H1 (cell line): ENCODE data around the gene CDS2. TPM values are rescaled to one million over a fixed set of nuclear protein-coding genes. Genes with fewer than 3 reads are reported as not detected.

Experiments used
- EGR1 ChIP-seq: IDR thresholded peaks from 2 replicates; pipeline ENCODE4 v1.6.1; 2011; ENCODE audit warnings: low read depth, low read length, borderline replicate concordance
- JUN ChIP-seq: IDR thresholded peaks from 2 replicates; pipeline ENCODE4 v1.6.1; 2011; ENCODE audit warnings: low read depth, mild to moderate bottlenecking, improper control_type of control experiment, low read length
- JUND ChIP-seq: IDR thresholded peaks from 2 replicates; pipeline ENCODE4 v1.6.1; 2011; ENCODE audit warnings: mild to moderate bottlenecking, improper control_type of control experiment, low read length
- NRF1 ChIP-seq: IDR thresholded peaks from 2 replicates; pipeline ENCODE4 v1.6.1; 2011; ENCODE audit warnings: mild to moderate bottlenecking, low read depth, low read length, improper control_type of control experiment
- POLR2AphosphoS5 ChIP-seq: IDR thresholded peaks from 2 replicates; pipeline ENCODE4 v1.6.1; 2011; ENCODE audit warnings: low read depth, low read length
- SIN3A ChIP-seq, 2 experiments: IDR thresholded peaks in 1 of 2; conservative IDR thresholded peaks in 1 of 2; 2 replicates each; pipeline ENCODE4 v1.6.1; 2011 to 2012; ENCODE audit warnings: low read length in 2 of 2, improper control_type of control experiment in 1 of 2, low read depth in 1 of 2, mild to moderate bottlenecking in 1 of 2
- SIRT6 ChIP-seq: IDR thresholded peaks from one replicate; pipeline ENCODE4 v1.7.1; 2012; ENCODE audit warnings: low read length, inconsistent platforms
- SP2 ChIP-seq: IDR thresholded peaks from 2 replicates; pipeline ENCODE4 v1.6.1; 2012; ENCODE audit warnings: mild to moderate bottlenecking, low read length, inconsistent platforms
- TAF1 ChIP-seq: IDR thresholded peaks from 2 replicates; pipeline ENCODE4 v1.6.1; 2011; ENCODE audit warnings: mild to moderate bottlenecking, low read depth, low read length
- polyA plus RNA-seq, 7 experiments: library from polyadenylated mRNA; depleted of rRNA in 3 of 7; stranded (reverse) in 5 of 7; unstranded in 2 of 7; fragments of >200 nt in 5 of 7; fragments of 200-250 nt in 2 of 7; gene quantifications; 1 replicate in 5 of 7; 2 replicates in 1 of 7; 4 replicates in 1 of 7; pipeline versions ENCODE4 v1.2.1 to v1.2.3, GENCODE V29; 2011 to 2013; ENCODE audit warnings: missing spikeins in 2 of 7, mixed read lengths in 2 of 7
- total RNA-seq: library from RNA; stranded (reverse); fragmentation: NEBNext Ultra II Directional; extraction: Animal tissue kit (Norgen Biotek cat#: 25700); gene quantifications from 2 replicates; pipeline ENCODE4 v1.2.1, GENCODE V29; 2021
- TF ChIP-seq, protein P1 (sequence below): fragments of 300-600 bp; sonication (generic); IDR thresholded peaks from 2 replicates; pipeline ENCODE4 v1.7.1; 2012; ENCODE audit warnings: low read length, moderate library complexity, mild to moderate bottlenecking, inconsistent platforms; ENCODE audit not compliant: insufficient replicate concordance

CDS2 gene
- total and polyA plus RNA-seq, 2 of the 8 experiments (the other 6 are each of a cell fraction or from before 2014, with no cell fraction given), result 54.0 to 56.2 TPM

GRCh38 chr20:5170341-5170740 is 43.5 kb downstream of the CDS2 start (continued):
- TF ChIP-seq, protein P1, sequence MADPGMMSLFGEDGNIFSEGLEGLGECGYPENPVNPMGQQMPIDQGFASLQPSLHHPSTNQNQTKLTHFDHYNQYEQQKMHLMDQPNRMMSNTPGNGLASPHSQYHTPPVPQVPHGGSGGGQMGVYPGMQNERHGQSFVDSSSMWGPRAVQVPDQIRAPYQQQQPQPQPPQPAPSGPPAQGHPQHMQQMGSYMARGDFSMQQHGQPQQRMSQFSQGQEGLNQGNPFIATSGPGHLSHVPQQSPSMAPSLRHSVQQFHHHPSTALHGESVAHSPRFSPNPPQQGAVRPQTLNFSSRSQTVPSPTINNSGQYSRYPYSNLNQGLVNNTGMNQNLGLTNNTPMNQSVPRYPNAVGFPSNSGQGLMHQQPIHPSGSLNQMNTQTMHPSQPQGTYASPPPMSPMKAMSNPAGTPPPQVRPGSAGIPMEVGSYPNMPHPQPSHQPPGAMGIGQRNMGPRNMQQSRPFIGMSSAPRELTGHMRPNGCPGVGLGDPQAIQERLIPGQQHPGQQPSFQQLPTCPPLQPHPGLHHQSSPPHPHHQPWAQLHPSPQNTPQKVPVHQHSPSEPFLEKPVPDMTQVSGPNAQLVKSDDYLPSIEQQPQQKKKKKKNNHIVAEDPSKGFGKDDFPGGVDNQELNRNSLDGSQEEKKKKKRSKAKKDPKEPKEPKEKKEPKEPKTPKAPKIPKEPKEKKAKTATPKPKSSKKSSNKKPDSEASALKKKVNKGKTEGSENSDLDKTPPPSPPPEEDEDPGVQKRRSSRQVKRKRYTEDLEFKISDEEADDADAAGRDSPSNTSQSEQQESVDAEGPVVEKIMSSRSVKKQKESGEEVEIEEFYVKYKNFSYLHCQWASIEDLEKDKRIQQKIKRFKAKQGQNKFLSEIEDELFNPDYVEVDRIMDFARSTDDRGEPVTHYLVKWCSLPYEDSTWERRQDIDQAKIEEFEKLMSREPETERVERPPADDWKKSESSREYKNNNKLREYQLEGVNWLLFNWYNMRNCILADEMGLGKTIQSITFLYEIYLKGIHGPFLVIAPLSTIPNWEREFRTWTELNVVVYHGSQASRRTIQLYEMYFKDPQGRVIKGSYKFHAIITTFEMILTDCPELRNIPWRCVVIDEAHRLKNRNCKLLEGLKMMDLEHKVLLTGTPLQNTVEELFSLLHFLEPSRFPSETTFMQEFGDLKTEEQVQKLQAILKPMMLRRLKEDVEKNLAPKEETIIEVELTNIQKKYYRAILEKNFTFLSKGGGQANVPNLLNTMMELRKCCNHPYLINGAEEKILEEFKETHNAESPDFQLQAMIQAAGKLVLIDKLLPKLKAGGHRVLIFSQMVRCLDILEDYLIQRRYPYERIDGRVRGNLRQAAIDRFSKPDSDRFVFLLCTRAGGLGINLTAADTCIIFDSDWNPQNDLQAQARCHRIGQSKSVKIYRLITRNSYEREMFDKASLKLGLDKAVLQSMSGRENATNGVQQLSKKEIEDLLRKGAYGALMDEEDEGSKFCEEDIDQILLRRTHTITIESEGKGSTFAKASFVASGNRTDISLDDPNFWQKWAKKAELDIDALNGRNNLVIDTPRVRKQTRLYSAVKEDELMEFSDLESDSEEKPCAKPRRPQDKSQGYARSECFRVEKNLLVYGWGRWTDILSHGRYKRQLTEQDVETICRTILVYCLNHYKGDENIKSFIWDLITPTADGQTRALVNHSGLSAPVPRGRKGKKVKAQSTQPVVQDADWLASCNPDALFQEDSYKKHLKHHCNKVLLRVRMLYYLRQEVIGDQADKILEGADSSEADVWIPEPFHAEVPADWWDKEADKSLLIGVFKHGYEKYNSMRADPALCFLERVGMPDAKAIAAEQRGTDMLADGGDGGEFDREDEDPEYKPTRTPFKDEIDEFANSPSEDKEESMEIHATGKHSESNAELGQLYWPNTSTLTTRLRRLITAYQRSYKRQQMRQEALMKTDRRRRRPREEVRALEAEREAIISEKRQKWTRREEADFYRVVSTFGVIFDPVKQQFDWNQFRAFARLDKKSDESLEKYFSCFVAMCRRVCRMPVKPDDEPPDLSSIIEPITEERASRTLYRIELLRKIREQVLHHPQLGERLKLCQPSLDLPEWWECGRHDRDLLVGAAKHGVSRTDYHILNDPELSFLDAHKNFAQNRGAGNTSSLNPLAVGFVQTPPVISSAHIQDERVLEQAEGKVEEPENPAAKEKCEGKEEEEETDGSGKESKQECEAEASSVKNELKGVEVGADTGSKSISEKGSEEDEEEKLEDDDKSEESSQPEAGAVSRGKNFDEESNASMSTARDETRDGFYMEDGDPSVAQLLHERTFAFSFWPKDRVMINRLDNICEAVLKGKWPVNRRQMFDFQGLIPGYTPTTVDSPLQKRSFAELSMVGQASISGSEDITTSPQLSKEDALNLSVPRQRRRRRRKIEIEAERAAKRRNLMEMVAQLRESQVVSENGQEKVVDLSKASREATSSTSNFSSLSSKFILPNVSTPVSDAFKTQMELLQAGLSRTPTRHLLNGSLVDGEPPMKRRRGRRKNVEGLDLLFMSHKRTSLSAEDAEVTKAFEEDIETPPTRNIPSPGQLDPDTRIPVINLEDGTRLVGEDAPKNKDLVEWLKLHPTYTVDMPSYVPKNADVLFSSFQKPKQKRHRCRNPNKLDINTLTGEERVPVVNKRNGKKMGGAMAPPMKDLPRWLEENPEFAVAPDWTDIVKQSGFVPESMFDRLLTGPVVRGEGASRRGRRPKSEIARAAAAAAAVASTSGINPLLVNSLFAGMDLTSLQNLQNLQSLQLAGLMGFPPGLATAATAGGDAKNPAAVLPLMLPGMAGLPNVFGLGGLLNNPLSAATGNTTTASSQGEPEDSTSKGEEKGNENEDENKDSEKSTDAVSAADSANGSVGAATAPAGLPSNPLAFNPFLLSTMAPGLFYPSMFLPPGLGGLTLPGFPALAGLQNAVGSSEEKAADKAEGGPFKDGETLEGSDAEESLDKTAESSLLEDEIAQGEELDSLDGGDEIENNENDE, result no peak
- TF ChIP-seq JUND (no peak), SIRT6 (no peak), SP2 (no peak), POLR2AphosphoS5 (no peak), EGR1 (no peak), JUN (no peak), TAF1 (no peak), SIN3A (conservative IDR thresholded peaks at IDR 0.05 in 1 of 2, IDR thresholded peaks at IDR 0.05 in 1 of 2; ENCODE audit: low read depth in 1 of 2, low read length in 2 of 2) (no peak), NRF1 (no peak)
